Measurements from ENCODE around the gene PTPRD.

DNA sequence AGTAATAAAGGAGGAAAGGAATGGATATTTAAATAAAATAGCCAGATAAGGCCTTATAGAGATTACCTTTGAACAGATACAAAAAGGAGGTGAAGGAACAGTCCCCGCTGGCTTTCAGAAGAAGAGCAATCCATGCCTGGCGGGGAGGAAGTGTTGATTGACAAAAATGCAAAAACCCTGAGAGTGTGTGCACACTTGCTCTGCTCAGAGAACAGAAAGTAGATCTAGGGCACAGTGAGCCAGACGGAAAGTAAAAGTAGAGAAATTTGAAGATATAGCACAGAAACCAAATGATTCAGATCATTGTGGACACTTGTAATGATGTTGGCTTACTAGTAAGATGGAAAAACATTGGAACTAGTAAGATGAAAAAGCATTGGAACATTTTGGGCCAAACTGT is 720.6 kb downstream of the PTPRD start:
- TF ChIP-seq, protein P1, sequence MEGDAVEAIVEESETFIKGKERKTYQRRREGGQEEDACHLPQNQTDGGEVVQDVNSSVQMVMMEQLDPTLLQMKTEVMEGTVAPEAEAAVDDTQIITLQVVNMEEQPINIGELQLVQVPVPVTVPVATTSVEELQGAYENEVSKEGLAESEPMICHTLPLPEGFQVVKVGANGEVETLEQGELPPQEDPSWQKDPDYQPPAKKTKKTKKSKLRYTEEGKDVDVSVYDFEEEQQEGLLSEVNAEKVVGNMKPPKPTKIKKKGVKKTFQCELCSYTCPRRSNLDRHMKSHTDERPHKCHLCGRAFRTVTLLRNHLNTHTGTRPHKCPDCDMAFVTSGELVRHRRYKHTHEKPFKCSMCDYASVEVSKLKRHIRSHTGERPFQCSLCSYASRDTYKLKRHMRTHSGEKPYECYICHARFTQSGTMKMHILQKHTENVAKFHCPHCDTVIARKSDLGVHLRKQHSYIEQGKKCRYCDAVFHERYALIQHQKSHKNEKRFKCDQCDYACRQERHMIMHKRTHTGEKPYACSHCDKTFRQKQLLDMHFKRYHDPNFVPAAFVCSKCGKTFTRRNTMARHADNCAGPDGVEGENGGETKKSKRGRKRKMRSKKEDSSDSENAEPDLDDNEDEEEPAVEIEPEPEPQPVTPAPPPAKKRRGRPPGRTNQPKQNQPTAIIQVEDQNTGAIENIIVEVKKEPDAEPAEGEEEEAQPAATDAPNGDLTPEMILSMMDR (IDR thresholded peaks at IDR 0.05), result no peak
- TF ChIP-seq POLR2A (IDR thresholded peaks at IDR 0.05), result no peak

Data from Peyer's patch (tissue), 4 donors.